ENCODE results near the gene LEO1. TPM values are rescaled to one million over a fixed set of nuclear protein-coding genes. Genes with fewer than 3 reads are reported as not detected.

LEO1 gene
- total and polyA plus RNA-seq, 4 donors, result 11.3 to 23.3 (median 13.9) TPM

GRCh38 chr15:51935466-51936104 is 36.0 kb downstream of the LEO1 start:
- H3K27ac ChIP-seq (ENCODE audit: low read depth in 1 of 2, low read length in 2 of 2), result no peak overlapping the region
- H3K9ac ChIP-seq (ENCODE audit: low read depth in 1 of 2, low read length in 2 of 2), result no peak overlapping the region
- H3K36me3 ChIP-seq (ENCODE audit: control insufficient read depth in 4 of 4, insufficient read depth in 3 of 4, low read depth in 1 of 4, low read length in 3 of 4), result peaks cover 0 to 11% (median 9%) of the 10 kb centered on the region in 4 donors
- H3K4me1 ChIP-seq (ENCODE audit: control insufficient read depth in 4 of 4, insufficient read depth in 4 of 4, low read length in 3 of 4), result no peaks in the 10 kb centered on the region
- H3K9me3 ChIP-seq (ENCODE audit: control insufficient read depth in 4 of 4, low read length in 3 of 4), result no peaks in the 10 kb centered on the region
- no peak for DNase-seq (ENCODE audit: low spot score)
- TF ChIP-seq ZBTB33 (IDR thresholded peaks at IDR 0.05), result no peak
- TF ChIP-seq GABPA (IDR thresholded peaks at IDR 0.05 in 1 of 2, conservative IDR thresholded peaks at IDR 0.05 in 1 of 2), result no peak
- TF ChIP-seq SP1 (IDR thresholded peaks at IDR 0.05), result no peak
- no peak for TF ChIP-seq FOXA1 (IDR thresholded peaks at IDR 0.05)
- TF ChIP-seq YY1 (IDR thresholded peaks at IDR 0.05), result no peak
- no peak for TF ChIP-seq FOXA2 (IDR thresholded peaks at IDR 0.05)
- no peak for TF ChIP-seq RXRA (IDR thresholded peaks at IDR 0.05)
- no peak for TF ChIP-seq REST (IDR thresholded peaks at IDR 0.05)
- no peak for TF ChIP-seq HNF4A (conservative IDR thresholded peaks at IDR 0.05)
- no peak for TF ChIP-seq ATF3 (IDR thresholded peaks at IDR 0.05)
- TF ChIP-seq RAD21 (IDR thresholded peaks at IDR 0.05), result no peak
- TF ChIP-seq NR2F2 (IDR thresholded peaks at IDR 0.05), result no peak
- TF ChIP-seq MAX (IDR thresholded peaks at IDR 0.05), result no peak
- no peak for TF ChIP-seq TAF1 (conservative IDR thresholded peaks at IDR 0.05)
- TF ChIP-seq JUND (IDR thresholded peaks at IDR 0.05), result no peak
- H3K4me3 ChIP-seq (ENCODE audit: low read depth in 1 of 3, low read length in 3 of 3), result no peak overlapping the region
- WGBS, result 93% methylated on average over 5 of the region's 5 CpGs
- no peaks in the 10 kb centered on the region for H3K27me3 ChIP-seq (ENCODE audit: control insufficient read depth in 4 of 4, insufficient read depth in 4 of 4, low read length in 3 of 4)

GRCh38 chr15:51932161-51932560 is 39.4 kb downstream of the LEO1 start:
- H3K9me3 ChIP-seq (ENCODE audit: control insufficient read depth in 4 of 4, low read length in 3 of 4), result no peaks in the 10 kb centered on the region
- 80% methylated on average over 1 of the region's 1 CpG for WGBS
- no peaks in the 10 kb centered on the region for H3K27me3 ChIP-seq (ENCODE audit: control insufficient read depth in 4 of 4, insufficient read depth in 4 of 4, low read length in 3 of 4)
- TF ChIP-seq RXRA (IDR thresholded peaks at IDR 0.05), result no peak
- TF ChIP-seq HNF4A (conservative IDR thresholded peaks at IDR 0.05), result no peak
- no peak for TF ChIP-seq SP1 (IDR thresholded peaks at IDR 0.05)
- peaks cover 0 to 5% (median 4%) of the 10 kb centered on the region in 4 donors for H3K36me3 ChIP-seq (ENCODE audit: control insufficient read depth in 4 of 4, insufficient read depth in 3 of 4, low read depth in 1 of 4, low read length in 3 of 4)
- H3K27ac ChIP-seq (ENCODE audit: low read depth in 1 of 2, low read length in 2 of 2), result no peak overlapping the region
- no peak overlapping the region for H3K9ac ChIP-seq (ENCODE audit: low read depth in 1 of 2, low read length in 2 of 2)
- no peak overlapping the region for H3K4me3 ChIP-seq (ENCODE audit: low read depth in 1 of 3, low read length in 3 of 3)
- DNase-seq (ENCODE audit: low spot score), result no peak
- no peaks in the 10 kb centered on the region for H3K4me1 ChIP-seq (ENCODE audit: control insufficient read depth in 4 of 4, insufficient read depth in 4 of 4, low read length in 3 of 4)

All from liver (tissue), 9 donors.